ENCODE measurements around the gene MPC1.
"Not testable (repeated sequence)": the region's sequence is repeated elsewhere in the genome, so short reads cannot be mapped to it uniquely, and the experiment has no call there.

The MPC1 gene

DNA sequence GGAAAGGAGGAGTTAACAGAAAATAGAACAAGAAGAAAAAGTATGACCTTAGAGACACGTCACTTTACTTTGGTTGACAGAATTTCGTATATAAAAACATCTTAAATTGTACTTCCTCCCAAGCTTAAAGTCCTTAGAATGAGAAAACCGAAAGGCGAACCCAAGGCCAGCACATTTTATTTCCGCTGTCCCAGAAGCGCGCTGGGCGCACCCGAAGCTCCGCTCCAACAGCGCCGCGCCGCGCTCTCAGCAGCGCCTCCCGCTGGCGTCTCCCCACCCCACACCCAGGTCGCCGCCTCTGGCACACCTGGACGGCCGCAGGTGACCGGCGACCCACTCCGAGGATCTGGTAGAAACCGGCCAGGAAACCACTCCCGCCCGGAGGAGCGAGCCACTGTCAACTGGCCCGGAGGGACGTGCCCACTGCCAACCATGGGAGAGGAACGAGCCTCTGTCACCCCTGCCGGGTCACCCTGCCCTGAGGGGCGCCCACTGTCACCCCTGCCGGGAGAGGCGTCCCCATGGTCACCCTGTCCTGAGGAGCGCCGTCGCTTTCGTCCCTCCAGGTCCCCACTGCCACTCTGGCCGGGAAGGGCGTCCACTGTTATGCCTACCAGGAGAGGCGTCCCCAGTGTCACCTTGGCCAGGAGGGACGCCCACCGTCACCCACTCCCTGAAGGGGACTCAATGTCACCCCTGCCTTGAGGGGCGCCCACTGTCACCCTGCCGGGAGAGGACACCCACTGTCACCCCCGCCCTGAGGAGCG, 824 bp downstream of the MPC1 start:
- Mint-ChIP-seq H3K4me3 (peak overlapping the region; percentile 90), H3K27me3 (ENCODE audit: low read depth) (no peaks in the 10 kb centered on the region), H3K9me3 (no peaks in the 10 kb centered on the region), H3K27ac (peak overlapping the region; percentile 82), H3K36me3 (ENCODE audit: low read depth) (no peaks in the 10 kb centered on the region), H3K4me1 (ENCODE audit: low read depth) (peaks cover 11% of the 10 kb centered on the region)
- DNase-seq (ENCODE audit: low spot score) = peak; percentile 75

DNA sequence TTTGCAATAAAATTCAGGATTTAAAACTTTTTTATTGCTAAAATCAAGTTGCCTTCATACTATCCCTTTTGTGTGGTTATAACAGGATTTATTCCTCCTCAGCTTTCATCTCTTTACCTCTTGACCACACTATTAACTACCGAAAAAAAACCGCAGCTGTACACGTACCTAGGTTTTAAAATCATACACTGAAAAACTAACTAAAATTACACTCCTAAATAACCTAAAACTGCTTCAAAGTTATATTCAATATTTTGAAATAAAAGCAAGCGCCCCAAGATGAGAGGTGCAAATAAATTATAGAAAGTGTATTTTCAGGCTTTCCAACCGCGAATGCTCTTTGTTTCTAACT, 1.4 kb downstream of the MPC1 start:
- no peak for DNase-seq (ENCODE audit: low spot score)
- Mint-ChIP-seq H3K27ac (peak overlapping the region; percentile 82), H3K4me3 (peak overlapping the region; percentile 90), H3K9me3 (no peaks in the 10 kb centered on the region), H3K4me1 (ENCODE audit: low read depth) (peaks cover 11% of the 10 kb centered on the region), H3K36me3 (ENCODE audit: low read depth) (no peaks in the 10 kb centered on the region), H3K27me3 (ENCODE audit: low read depth) (no peaks in the 10 kb centered on the region)

- H3K4me1 Mint-ChIP-seq (ENCODE audit: low read depth) = peaks cover 11% of the 10 kb centered on the region
- no peaks in the 10 kb centered on the region for H3K9me3 Mint-ChIP-seq
- no peak for DNase-seq (ENCODE audit: low spot score)
- H3K27ac Mint-ChIP-seq = no peak overlapping the region
- no peak overlapping the region for H3K4me3 Mint-ChIP-seq
- H3K27me3 Mint-ChIP-seq (ENCODE audit: low read depth) = no peaks in the 10 kb centered on the region
- H3K36me3 Mint-ChIP-seq (ENCODE audit: low read depth) = no peaks in the 10 kb centered on the region
These were observed 2.9 kb downstream of the MPC1 start for GRCh38 chr6:166379800-166380199.

GRCh38 chr6:166379103-166379586, 3.6 kb downstream of the MPC1 start:
- DNase-seq (ENCODE audit: low spot score) = no peak
- Mint-ChIP-seq H3K27me3 (ENCODE audit: low read depth) (no peaks in the 10 kb centered on the region), H3K4me3 (no peak overlapping the region), H3K9me3 (no peaks in the 10 kb centered on the region), H3K4me1 (ENCODE audit: low read depth) (peaks cover 10% of the 10 kb centered on the region), H3K36me3 (ENCODE audit: low read depth) (no peaks in the 10 kb centered on the region), H3K27ac (no peak overlapping the region)

DNA sequence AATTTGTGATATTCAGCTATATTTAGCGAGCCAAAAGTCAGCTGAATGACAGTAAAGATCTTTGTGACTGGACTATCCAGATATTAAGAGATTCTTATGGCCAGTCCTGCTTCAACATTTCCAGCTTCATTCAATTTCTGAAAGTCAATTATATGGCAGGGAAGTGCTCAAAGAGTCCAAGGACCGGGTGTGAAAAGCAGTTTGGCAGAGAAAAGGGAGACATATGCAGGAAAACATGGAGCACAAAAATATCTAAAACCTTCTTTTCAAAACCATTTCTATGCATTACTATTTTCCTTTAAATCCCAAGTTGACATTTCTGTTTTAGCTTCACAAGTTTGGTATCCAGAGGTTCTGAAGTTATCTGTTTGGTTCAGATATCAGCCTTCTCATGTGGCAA, 5.0 kb downstream of the MPC1 start:
- Mint-ChIP-seq H3K27me3 (ENCODE audit: low read depth) (peaks cover 2% of the 10 kb centered on the region), H3K4me1 (ENCODE audit: low read depth) (peaks cover 6% of the 10 kb centered on the region), H3K36me3 (ENCODE audit: low read depth) (no peaks in the 10 kb centered on the region), H3K9me3 (no peaks in the 10 kb centered on the region), H3K4me3 (no peak overlapping the region), H3K27ac (no peak overlapping the region)
- no peak for DNase-seq (ENCODE audit: low spot score)

- H3K36me3 Mint-ChIP-seq (ENCODE audit: low read depth) = no peaks in the 10 kb centered on the region
- H3K4me3 Mint-ChIP-seq = no peak overlapping the region
- H3K4me1 Mint-ChIP-seq (ENCODE audit: low read depth) = no peaks in the 10 kb centered on the region
- H3K27ac Mint-ChIP-seq = no peak overlapping the region
- no peaks in the 10 kb centered on the region for H3K9me3 Mint-ChIP-seq
- no peak for DNase-seq (ENCODE audit: low spot score)
- H3K27me3 Mint-ChIP-seq (ENCODE audit: low read depth) = peaks cover 2% of the 10 kb centered on the region
These were observed 7.7 kb downstream of the MPC1 start for GRCh38 chr6:166375013-166375412.

DNA sequence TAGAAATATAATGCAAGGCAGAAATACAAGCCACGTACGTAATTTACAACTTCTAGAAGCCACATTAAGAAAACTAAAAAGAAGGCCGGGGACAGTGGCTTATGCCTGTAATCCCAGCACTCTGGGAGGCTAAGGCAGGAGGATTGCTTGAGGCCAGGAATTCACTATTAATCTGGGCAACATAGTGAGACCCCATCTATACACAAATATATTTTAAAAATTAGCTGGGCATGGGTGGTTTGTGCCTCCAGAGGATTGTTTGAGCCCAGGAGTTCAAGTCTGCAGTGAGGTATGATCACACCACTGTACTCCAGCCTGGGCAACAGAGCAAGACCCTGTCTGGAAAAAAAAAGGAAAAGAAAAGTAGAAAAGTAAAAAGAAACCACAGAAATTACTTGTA, 12.3 kb downstream of the MPC1 start:
- Mint-ChIP-seq H3K36me3 (ENCODE audit: low read depth) (peaks cover 8% of the 10 kb centered on the region), H3K27ac (no peak overlapping the region), H3K4me3 (no peak overlapping the region), H3K4me1 (ENCODE audit: low read depth) (peaks cover 4% of the 10 kb centered on the region), H3K27me3 (ENCODE audit: low read depth) (peaks cover 2% of the 10 kb centered on the region), H3K9me3 (no peaks in the 10 kb centered on the region)
- DNase-seq (ENCODE audit: low spot score) = no peak

GRCh38 chr6:166369782-166370181, 13.0 kb downstream of the MPC1 start:
- Mint-ChIP-seq H3K4me1 (ENCODE audit: low read depth) (peaks cover 4% of the 10 kb centered on the region), H3K4me3 (no peak overlapping the region), H3K27ac (no peak overlapping the region)

DNA sequence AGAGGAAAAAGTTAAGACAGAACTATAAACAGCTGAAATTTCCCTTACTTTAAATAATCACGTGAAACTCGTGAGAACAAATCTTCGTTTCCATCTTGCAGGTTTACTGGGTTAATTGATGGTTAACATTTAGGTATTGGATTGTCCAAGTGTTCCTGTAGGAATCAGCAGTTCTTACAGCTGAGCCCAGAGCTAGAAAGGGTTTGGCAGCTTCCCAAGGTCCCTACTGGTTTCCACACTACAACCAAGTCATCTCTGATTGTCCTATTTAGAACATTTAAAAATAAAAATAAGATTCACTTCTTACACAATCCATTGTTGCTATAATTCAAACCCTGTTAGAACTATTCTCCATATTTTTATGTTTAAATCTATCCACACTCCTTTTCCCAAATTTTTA, 15.8 kb downstream of the MPC1 start:
- Mint-ChIP-seq H3K36me3 (ENCODE audit: low read depth) (peaks cover 10% of the 10 kb centered on the region), H3K4me3 (no peak overlapping the region), H3K27me3 (ENCODE audit: low read depth) (no peaks in the 10 kb centered on the region), H3K4me1 (ENCODE audit: low read depth) (peaks cover 4% of the 10 kb centered on the region), H3K9me3 (no peaks in the 10 kb centered on the region), H3K27ac (no peak overlapping the region)
- DNase-seq (ENCODE audit: low spot score) = no peak

More at GRCh38 chr6:166369782-166370181, 13.0 kb downstream of the MPC1 start:
- Mint-ChIP-seq H3K36me3 (ENCODE audit: low read depth) (peaks cover 8% of the 10 kb centered on the region), H3K9me3 (no peaks in the 10 kb centered on the region), H3K27me3 (ENCODE audit: low read depth) (peaks cover 2% of the 10 kb centered on the region)
- DNase-seq (ENCODE audit: low spot score) = no peak

GRCh38 chr6:166365806-166366205, 16.9 kb downstream of the MPC1 start:
- Mint-ChIP-seq H3K4me1 (ENCODE audit: low read depth) (peaks cover 4% of the 10 kb centered on the region), H3K27me3 (ENCODE audit: low read depth) (no peaks in the 10 kb centered on the region), H3K9me3 (no peaks in the 10 kb centered on the region), H3K27ac (no peak overlapping the region), H3K4me3 (no peak overlapping the region), H3K36me3 (ENCODE audit: low read depth) (peaks cover 10% of the 10 kb centered on the region)
- no peak for DNase-seq (ENCODE audit: low spot score)

- no peak overlapping the region for H3K4me3 Mint-ChIP-seq
- H3K27me3 Mint-ChIP-seq (ENCODE audit: low read depth) = peaks cover 1% of the 10 kb centered on the region
- peaks cover 4% of the 10 kb centered on the region for H3K4me1 Mint-ChIP-seq (ENCODE audit: low read depth)
- no peak overlapping the region for H3K27ac Mint-ChIP-seq
- peaks cover 10% of the 10 kb centered on the region for H3K36me3 Mint-ChIP-seq (ENCODE audit: low read depth)
- no peaks in the 10 kb centered on the region for H3K9me3 Mint-ChIP-seq
- no peak for DNase-seq (ENCODE audit: low spot score)
These were observed 17.5 kb downstream of the MPC1 start for GRCh38 chr6:166365221-166365620.

- no peak for DNase-seq (ENCODE audit: low spot score)
- H3K4me1 Mint-ChIP-seq (ENCODE audit: low read depth) = peaks cover 2% of the 10 kb centered on the region
- H3K27ac Mint-ChIP-seq = no peak overlapping the region
- no peak overlapping the region for H3K4me3 Mint-ChIP-seq
- H3K36me3 Mint-ChIP-seq (ENCODE audit: low read depth) = peaks cover 10% of the 10 kb centered on the region
- H3K9me3 Mint-ChIP-seq = no peaks in the 10 kb centered on the region
- H3K27me3 Mint-ChIP-seq (ENCODE audit: low read depth) = peaks cover 8% of the 10 kb centered on the region
These were observed 18.3 kb downstream of the MPC1 start for GRCh38 chr6:166364456-166364855.

GRCh38 chr6:166362427-166362826, 20.3 kb downstream of the MPC1 start:
- not testable (repeated sequence) for H3K27ac Mint-ChIP-seq, H3K9me3 Mint-ChIP-seq, H3K4me3 Mint-ChIP-seq

DNA sequence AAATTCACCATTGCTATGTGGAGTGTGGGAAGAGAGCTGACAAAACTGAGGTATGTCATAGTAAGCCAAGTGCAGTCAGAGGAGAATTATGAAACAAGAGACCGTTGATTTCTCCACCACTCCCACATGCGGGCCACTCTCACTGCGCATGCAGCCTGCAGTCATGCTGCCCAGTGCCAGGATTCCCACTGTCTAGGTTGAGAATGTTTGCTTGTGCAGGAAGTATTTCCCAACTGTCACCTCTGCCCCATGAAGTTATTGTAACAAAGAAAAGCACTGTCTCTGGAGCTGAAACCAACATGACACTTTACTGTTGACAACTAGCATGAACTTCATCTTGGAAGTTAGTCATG, 21.7 kb downstream of the MPC1 start:
- Mint-ChIP-seq H3K4me3 (no peak overlapping the region), H3K9me3 (no peaks in the 10 kb centered on the region), H3K36me3 (ENCODE audit: low read depth) (peaks cover 7% of the 10 kb centered on the region), H3K27me3 (ENCODE audit: low read depth) (peaks cover 32% of the 10 kb centered on the region), H3K4me1 (ENCODE audit: low read depth) (peaks cover 2% of the 10 kb centered on the region), H3K27ac (no peak overlapping the region)
- DNase-seq (ENCODE audit: low spot score) = no peak

More at GRCh38 chr6:166362427-166362826, 20.3 kb downstream of the MPC1 start:
- H3K36me3 Mint-ChIP-seq (ENCODE audit: low read depth); DNase-seq (ENCODE audit: low spot score); H3K4me1 Mint-ChIP-seq (ENCODE audit: low read depth): not testable (repeated sequence)
- H3K27me3 Mint-ChIP-seq (ENCODE audit: low read depth) = peaks cover 23% of the 10 kb centered on the region
